ENCODE data around the gene AANAT.

Gene AANAT

GRCh38 chr17:76432004-76432403 is 35.4 kb upstream of the AANAT start:
- no peaks in the 10 kb centered on the region for H3K9me3 ChIP-seq (ENCODE audit: control insufficient read depth, low read length)
- DNase-seq, result no peak
- H3K27ac ChIP-seq (ENCODE audit: insufficient read depth, low read length, poor library complexity, severe bottlenecking), result no peak overlapping the region
- no peak overlapping the region for H3K4me3 ChIP-seq (ENCODE audit: insufficient read depth, low read depth, low read length, poor library complexity, severe bottlenecking)
- no peaks in the 10 kb centered on the region for H3K27me3 ChIP-seq (replicated peaks; ENCODE audit: control insufficient read depth, insufficient read depth, low read length, poor library complexity, severe bottlenecking)
- no peaks in the 10 kb centered on the region for H3K4me1 ChIP-seq (ENCODE audit: control insufficient read depth, insufficient read depth, low read length, poor library complexity, severe bottlenecking)
- peaks cover 5% of the 10 kb centered on the region for H3K36me3 ChIP-seq (ENCODE audit: control insufficient read depth, insufficient read depth, low read length)

GRCh38 chr17:76432712-76433336 is 34.6 kb upstream of the AANAT start:
- no peaks in the 10 kb centered on the region for H3K9me3 ChIP-seq (ENCODE audit: control insufficient read depth, low read length)
- no peak for DNase-seq

GRCh38 chr17:76433693-76434092 is 33.7 kb upstream of the AANAT start:
- Histone ChIP-seq H3K27me3 (replicated peaks; ENCODE audit: control insufficient read depth, insufficient read depth, low read length, poor library complexity, severe bottlenecking) (no peaks in the 10 kb centered on the region), H3K27ac (ENCODE audit: insufficient read depth, low read length, poor library complexity, severe bottlenecking) (no peak overlapping the region), H3K4me3 (ENCODE audit: insufficient read depth, low read depth, low read length, poor library complexity, severe bottlenecking) (no peak overlapping the region), H3K4me1 (ENCODE audit: control insufficient read depth, insufficient read depth, low read length, poor library complexity, severe bottlenecking) (no peaks in the 10 kb centered on the region), H3K9me3 (ENCODE audit: control insufficient read depth, low read length) (no peaks in the 10 kb centered on the region), H3K36me3 (ENCODE audit: control insufficient read depth, insufficient read depth, low read length) (peaks cover 5% of the 10 kb centered on the region)
- no peak for DNase-seq

More at GRCh38 chr17:76432712-76433336, 34.6 kb upstream of the AANAT start:
- Histone ChIP-seq H3K4me1 (ENCODE audit: control insufficient read depth, insufficient read depth, low read length, poor library complexity, severe bottlenecking) (no peaks in the 10 kb centered on the region), H3K36me3 (ENCODE audit: control insufficient read depth, insufficient read depth, low read length) (peaks cover 5% of the 10 kb centered on the region), H3K27ac (ENCODE audit: insufficient read depth, low read length, poor library complexity, severe bottlenecking) (no peak overlapping the region), H3K27me3 (replicated peaks; ENCODE audit: control insufficient read depth, insufficient read depth, low read length, poor library complexity, severe bottlenecking) (no peaks in the 10 kb centered on the region), H3K4me3 (ENCODE audit: insufficient read depth, low read depth, low read length, poor library complexity, severe bottlenecking) (no peak overlapping the region)

GRCh38 chr17:76434870-76435269 is 32.5 kb upstream of the AANAT start:
- Histone ChIP-seq H3K27ac (ENCODE audit: insufficient read depth, low read length, poor library complexity, severe bottlenecking) (no peak overlapping the region), H3K9me3 (ENCODE audit: control insufficient read depth, low read length) (no peaks in the 10 kb centered on the region), H3K4me1 (ENCODE audit: control insufficient read depth, insufficient read depth, low read length, poor library complexity, severe bottlenecking) (no peaks in the 10 kb centered on the region), H3K27me3 (replicated peaks; ENCODE audit: control insufficient read depth, insufficient read depth, low read length, poor library complexity, severe bottlenecking) (no peaks in the 10 kb centered on the region), H3K4me3 (ENCODE audit: insufficient read depth, low read depth, low read length, poor library complexity, severe bottlenecking) (no peak overlapping the region), H3K36me3 (ENCODE audit: control insufficient read depth, insufficient read depth, low read length) (peaks cover 5% of the 10 kb centered on the region)
- DNase-seq, result no peak

GRCh38 chr17:76435751-76436150 is 31.7 kb upstream of the AANAT start:
- no peaks in the 10 kb centered on the region for H3K4me1 ChIP-seq (ENCODE audit: control insufficient read depth, insufficient read depth, low read length, poor library complexity, severe bottlenecking)
- no peak for DNase-seq
- no peak overlapping the region for H3K27ac ChIP-seq (ENCODE audit: insufficient read depth, low read length, poor library complexity, severe bottlenecking)
- no peaks in the 10 kb centered on the region for H3K27me3 ChIP-seq (replicated peaks; ENCODE audit: control insufficient read depth, insufficient read depth, low read length, poor library complexity, severe bottlenecking)
- H3K9me3 ChIP-seq (ENCODE audit: control insufficient read depth, low read length), result no peaks in the 10 kb centered on the region
- H3K4me3 ChIP-seq (ENCODE audit: insufficient read depth, low read depth, low read length, poor library complexity, severe bottlenecking), result no peak overlapping the region
- peaks cover 5% of the 10 kb centered on the region for H3K36me3 ChIP-seq (ENCODE audit: control insufficient read depth, insufficient read depth, low read length)

- Histone ChIP-seq H3K4me1 (ENCODE audit: control insufficient read depth, insufficient read depth, low read length, poor library complexity, severe bottlenecking) (no peaks in the 10 kb centered on the region), H3K36me3 (ENCODE audit: control insufficient read depth, insufficient read depth, low read length) (peaks cover 5% of the 10 kb centered on the region), H3K4me3 (ENCODE audit: insufficient read depth, low read depth, low read length, poor library complexity, severe bottlenecking) (no peak overlapping the region), H3K27ac (ENCODE audit: insufficient read depth, low read length, poor library complexity, severe bottlenecking) (no peak overlapping the region), H3K27me3 (replicated peaks; ENCODE audit: control insufficient read depth, insufficient read depth, low read length, poor library complexity, severe bottlenecking) (no peaks in the 10 kb centered on the region), H3K9me3 (ENCODE audit: control insufficient read depth, low read length) (no peaks in the 10 kb centered on the region)
- no peak for DNase-seq
These were observed 29.7 kb upstream of the AANAT start for GRCh38 chr17:76437467-76438402.

GRCh38 chr17:76438906-76439305 is 28.5 kb upstream of the AANAT start:
- no peak overlapping the region for H3K4me3 ChIP-seq (ENCODE audit: insufficient read depth, low read depth, low read length, poor library complexity, severe bottlenecking)
- no peaks in the 10 kb centered on the region for H3K9me3 ChIP-seq (ENCODE audit: control insufficient read depth, low read length)
- H3K27me3 ChIP-seq (replicated peaks; ENCODE audit: control insufficient read depth, insufficient read depth, low read length, poor library complexity, severe bottlenecking), result no peaks in the 10 kb centered on the region
- no peak for DNase-seq
- H3K27ac ChIP-seq (ENCODE audit: insufficient read depth, low read length, poor library complexity, severe bottlenecking), result no peak overlapping the region
- no peaks in the 10 kb centered on the region for H3K4me1 ChIP-seq (ENCODE audit: control insufficient read depth, insufficient read depth, low read length, poor library complexity, severe bottlenecking)
- peaks cover 4% of the 10 kb centered on the region for H3K36me3 ChIP-seq (ENCODE audit: control insufficient read depth, insufficient read depth, low read length)

GRCh38 chr17:76439314-76439928 is 28.0 kb upstream of the AANAT start:
- no peak for DNase-seq

GRCh38 chr17:76440751-76441362 is 26.5 kb upstream of the AANAT start:
- Histone ChIP-seq H3K27ac (ENCODE audit: insufficient read depth, low read length, poor library complexity, severe bottlenecking) (no peak overlapping the region), H3K4me1 (ENCODE audit: control insufficient read depth, insufficient read depth, low read length, poor library complexity, severe bottlenecking) (no peaks in the 10 kb centered on the region)

More at GRCh38 chr17:76439314-76439928, 28.0 kb upstream of the AANAT start:
- no peaks in the 10 kb centered on the region for H3K36me3 ChIP-seq (ENCODE audit: control insufficient read depth, insufficient read depth, low read length)
- H3K27ac ChIP-seq (ENCODE audit: insufficient read depth, low read length, poor library complexity, severe bottlenecking), result no peak overlapping the region
- no peaks in the 10 kb centered on the region for H3K27me3 ChIP-seq (replicated peaks; ENCODE audit: control insufficient read depth, insufficient read depth, low read length, poor library complexity, severe bottlenecking)
- no peaks in the 10 kb centered on the region for H3K9me3 ChIP-seq (ENCODE audit: control insufficient read depth, low read length)
- H3K4me1 ChIP-seq (ENCODE audit: control insufficient read depth, insufficient read depth, low read length, poor library complexity, severe bottlenecking), result no peaks in the 10 kb centered on the region
- no peak overlapping the region for H3K4me3 ChIP-seq (ENCODE audit: insufficient read depth, low read depth, low read length, poor library complexity, severe bottlenecking)

More at GRCh38 chr17:76440751-76441362, 26.5 kb upstream of the AANAT start:
- no peak overlapping the region for H3K4me3 ChIP-seq (ENCODE audit: insufficient read depth, low read depth, low read length, poor library complexity, severe bottlenecking)
- no peak for DNase-seq
- no peaks in the 10 kb centered on the region for H3K9me3 ChIP-seq (ENCODE audit: control insufficient read depth, low read length)
- H3K36me3 ChIP-seq (ENCODE audit: control insufficient read depth, insufficient read depth, low read length), result no peaks in the 10 kb centered on the region
- no peaks in the 10 kb centered on the region for H3K27me3 ChIP-seq (replicated peaks; ENCODE audit: control insufficient read depth, insufficient read depth, low read length, poor library complexity, severe bottlenecking)

All from effector memory CD4-positive, alpha-beta T cell (primary cell).